ENCODE data around the gene OSBP2.
"Not testable (repeated sequence)": the region's sequence is repeated elsewhere in the genome, so short reads cannot be mapped to it uniquely, and the experiment has no call there.

Gene OSBP2, protein sequence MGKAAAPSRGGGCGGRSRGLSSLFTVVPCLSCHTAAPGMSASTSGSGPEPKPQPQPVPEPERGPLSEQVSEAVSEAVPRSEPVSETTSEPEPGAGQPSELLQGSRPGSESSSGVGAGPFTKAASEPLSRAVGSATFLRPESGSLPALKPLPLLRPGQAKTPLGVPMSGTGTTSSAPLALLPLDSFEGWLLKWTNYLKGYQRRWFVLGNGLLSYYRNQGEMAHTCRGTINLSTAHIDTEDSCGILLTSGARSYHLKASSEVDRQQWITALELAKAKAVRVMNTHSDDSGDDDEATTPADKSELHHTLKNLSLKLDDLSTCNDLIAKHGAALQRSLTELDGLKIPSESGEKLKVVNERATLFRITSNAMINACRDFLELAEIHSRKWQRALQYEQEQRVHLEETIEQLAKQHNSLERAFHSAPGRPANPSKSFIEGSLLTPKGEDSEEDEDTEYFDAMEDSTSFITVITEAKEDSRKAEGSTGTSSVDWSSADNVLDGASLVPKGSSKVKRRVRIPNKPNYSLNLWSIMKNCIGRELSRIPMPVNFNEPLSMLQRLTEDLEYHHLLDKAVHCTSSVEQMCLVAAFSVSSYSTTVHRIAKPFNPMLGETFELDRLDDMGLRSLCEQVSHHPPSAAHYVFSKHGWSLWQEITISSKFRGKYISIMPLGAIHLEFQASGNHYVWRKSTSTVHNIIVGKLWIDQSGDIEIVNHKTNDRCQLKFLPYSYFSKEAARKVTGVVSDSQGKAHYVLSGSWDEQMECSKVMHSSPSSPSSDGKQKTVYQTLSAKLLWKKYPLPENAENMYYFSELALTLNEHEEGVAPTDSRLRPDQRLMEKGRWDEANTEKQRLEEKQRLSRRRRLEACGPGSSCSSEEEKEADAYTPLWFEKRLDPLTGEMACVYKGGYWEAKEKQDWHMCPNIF

GRCh38 chr22:30694640-30695350 lies at the start of gene OSBP2:
Gene OSBP2 (plus strand): TSS chr22:30694874. CDS start chr22:30694910, 36 bp downstream.
- DNase-seq: peak; percentile 24

- DNase-seq: no peak
These were observed 48.0 kb upstream of the OSBP2 start for GRCh38 chr22:30646518-30647160.

DNA sequence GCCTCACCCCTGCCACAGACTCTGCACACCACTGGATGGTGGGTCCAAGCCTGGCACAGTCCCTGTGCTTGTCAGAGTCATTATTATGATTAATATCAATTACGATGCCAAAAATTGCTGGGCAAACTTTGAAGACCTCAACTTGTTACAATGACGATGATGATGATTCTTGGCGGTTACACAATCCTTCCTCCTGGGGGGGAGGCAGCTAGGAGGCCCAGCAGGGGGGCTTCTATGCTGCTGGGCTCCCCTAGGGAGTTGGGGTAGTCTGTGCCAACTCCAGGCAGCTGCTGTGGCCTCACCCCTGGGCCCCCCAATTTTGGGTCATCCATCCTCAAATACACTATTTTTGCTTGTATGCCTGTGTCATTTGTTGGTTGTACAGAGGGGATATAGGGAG lies 47.1 kb upstream of the OSBP2 start:
- no peak for DNase-seq

GRCh38 chr22:30648825-30649224 lies 45.8 kb upstream of the OSBP2 start:
- DNase-seq: no peak

- DNase-seq: peak; percentile 85
These were observed 45.2 kb upstream of the OSBP2 start for GRCh38 chr22:30649430-30650007.

DNA sequence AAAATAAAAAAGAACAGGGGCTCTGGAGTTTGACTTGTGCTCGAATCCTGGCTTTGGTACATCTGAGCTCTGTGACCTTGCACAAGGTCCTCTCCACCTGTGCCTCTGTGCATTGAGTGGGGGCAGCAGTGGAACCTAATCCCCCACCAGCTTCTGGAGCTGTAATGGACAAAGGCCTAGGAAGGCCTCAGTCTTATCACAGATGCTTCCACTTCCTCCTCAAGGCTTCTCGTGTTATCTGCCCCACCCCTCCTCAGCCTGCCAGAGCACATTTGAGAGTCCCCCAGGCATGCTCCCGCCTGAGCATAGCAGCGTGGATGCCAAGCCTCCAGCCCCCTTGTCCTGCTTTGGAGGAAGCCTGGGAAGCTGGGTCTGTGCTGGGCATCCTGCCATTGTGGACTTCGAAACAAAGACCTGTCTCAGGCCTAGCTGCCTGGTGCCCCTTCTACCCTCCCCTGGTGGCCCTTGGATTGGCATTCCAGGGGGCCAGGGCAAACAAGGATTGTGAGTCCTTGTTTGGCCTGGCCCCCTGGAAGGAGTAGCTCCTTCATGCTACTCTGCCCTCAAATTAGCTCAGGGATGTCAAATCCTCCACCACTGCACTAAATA lies 44.1 kb upstream of the OSBP2 start:
- DNase-seq: no peak

GRCh38 chr22:30652852-30653251 lies 41.8 kb upstream of the OSBP2 start:
- no peak for DNase-seq

GRCh38 chr22:30654361-30654760 lies 40.3 kb upstream of the OSBP2 start:
- no peak for DNase-seq

- no peak for DNase-seq
These were observed 39.1 kb upstream of the OSBP2 start for GRCh38 chr22:30655532-30655931.

GRCh38 chr22:30662040-30662439 lies 32.6 kb upstream of the OSBP2 start:
- DNase-seq: no peak

DNA sequence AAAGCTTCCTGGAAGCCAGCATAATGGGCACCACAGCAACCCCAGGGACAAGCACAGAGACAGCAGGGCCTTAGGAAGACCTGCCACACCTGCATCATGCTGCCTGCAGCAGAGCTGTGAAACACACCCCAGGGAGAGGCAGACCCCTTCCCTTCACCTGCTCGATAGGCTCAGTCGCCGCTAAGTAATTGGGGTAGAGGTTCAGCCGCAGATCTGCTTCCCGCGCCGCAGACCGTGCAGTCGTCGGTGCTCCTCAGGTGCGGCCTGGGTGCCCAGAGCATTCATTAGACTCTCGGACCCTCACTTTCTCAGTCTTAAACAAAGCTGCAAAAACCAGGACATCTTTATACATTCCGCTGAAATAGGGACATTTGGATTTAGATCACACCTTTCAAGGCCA lies 29.9 kb upstream of the OSBP2 start:
- DNase-seq: no peak

DNA sequence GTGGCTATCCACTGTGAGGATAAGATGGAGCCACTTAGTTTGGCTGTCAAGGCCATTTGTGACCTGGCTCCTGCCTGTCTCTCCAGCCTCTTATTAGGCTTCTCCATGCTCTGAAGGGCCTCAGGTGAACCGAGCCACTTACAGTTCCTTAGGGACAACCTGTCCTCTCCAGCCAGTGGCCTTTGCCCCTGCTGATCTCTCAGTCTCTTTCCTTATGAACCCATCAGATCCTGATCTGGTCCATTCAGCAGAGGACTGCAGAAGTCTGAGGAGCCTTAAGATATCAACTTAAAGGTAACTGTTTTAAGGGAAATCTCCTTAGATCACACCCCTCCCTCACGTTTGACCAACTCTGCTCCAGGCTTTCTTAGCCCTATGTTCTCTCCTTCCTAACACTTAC lies 29.4 kb upstream of the OSBP2 start:
- no peak for DNase-seq

DNA sequence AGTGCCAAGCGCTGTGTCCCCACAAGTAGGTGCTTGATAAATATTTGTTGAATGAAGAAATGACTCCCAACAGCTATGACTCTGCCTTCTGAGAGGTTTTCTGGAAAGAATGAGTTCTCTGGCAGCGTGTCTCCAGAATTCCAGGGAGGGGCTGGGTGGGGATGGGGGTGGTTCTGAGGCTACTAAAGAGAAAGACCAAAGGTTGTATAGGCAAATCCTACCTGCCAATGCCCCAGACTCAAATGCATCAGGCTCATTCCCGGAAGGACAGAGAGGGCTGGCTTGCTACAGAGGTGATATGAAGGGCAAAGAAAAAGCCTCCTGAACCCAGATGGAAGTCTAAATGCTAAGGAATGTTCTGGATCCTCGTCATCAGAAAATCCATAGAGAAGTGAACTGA lies 28.9 kb upstream of the OSBP2 start:
- no peak for DNase-seq

GRCh38 chr22:30667107-30667493 lies 27.6 kb upstream of the OSBP2 start:
- no peak for DNase-seq

DNA sequence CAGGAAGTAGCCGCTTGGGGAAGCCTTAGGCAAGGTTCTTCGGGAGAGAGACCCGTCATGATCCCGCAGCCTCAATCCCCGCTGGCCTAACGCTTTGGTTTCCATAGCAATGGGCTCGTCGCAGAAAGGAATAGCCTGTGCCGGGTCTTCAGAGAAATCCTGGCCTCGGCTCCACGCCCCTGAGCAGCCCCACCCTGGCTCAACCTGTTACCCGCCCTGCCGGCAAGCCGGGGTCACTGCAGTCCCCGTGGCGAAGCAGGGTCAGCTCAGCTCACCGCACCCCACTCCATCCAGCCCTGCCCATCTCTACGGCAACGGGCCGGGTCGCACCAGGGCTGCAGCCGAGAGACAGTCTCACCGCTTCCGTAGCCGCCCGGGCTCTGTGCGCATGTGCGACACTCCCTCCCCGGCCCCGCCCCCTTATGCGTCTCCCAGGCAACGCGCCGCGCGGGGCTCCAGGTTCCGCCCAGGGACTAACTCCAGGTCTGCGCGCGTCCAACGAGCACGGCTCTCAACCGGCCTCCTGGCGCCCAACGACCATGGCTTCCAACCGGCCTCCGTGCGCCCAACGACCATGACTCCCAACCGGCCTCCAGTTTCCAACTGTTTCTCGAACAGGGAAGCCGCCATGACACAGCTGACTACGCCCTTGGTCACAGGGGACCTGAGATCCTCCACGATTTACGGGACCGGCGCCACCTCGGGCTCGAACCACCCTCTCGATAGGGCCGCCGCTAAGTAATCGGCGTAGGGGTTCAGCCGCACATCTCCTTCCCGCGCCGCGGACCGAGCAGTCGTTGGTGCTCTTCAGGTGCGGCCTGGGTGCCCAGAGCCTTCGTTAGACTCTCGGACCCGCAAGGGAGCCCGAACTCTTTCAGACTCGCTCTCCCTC lies 26.9 kb upstream of the OSBP2 start, which contains the start of gene DUSP18:
Gene DUSP18 (minus strand): TSS at position 382 of the 892 bp plus-strand sequence. CDS start 3,872 bp downstream, outside the sequence.
- DNase-seq: peak; percentile 94

GRCh38 chr22:30668386-30668710 lies 26.3 kb upstream of the OSBP2 start:
- no peak for DNase-seq

- DNase-seq: no peak
These were observed 23.6 kb upstream of the OSBP2 start for GRCh38 chr22:30671071-30671470.

GRCh38 chr22:30673136-30673535 lies 21.5 kb upstream of the OSBP2 start:
- DNase-seq: no peak

- DNase-seq: no peak
These were observed 20.2 kb upstream of the OSBP2 start for GRCh38 chr22:30674482-30674881.

GRCh38 chr22:30675436-30675835 lies 19.2 kb upstream of the OSBP2 start:
- DNase-seq: no peak

GRCh38 chr22:30676565-30676964 lies 18.1 kb upstream of the OSBP2 start:
- not testable (repeated sequence) for DNase-seq

Measured in stimulated activated CD4-positive, alpha-beta T cell treated with anti-CD3 and anti-CD28 coated beads, Interleukin-12 subunit alpha, Interleukin-12 subunit beta, amount 100 ng/mL, for 4 hours (primary cell).